ENCODE results near the gene RYK.
"Not testable (repeated sequence)": the region's sequence is repeated elsewhere in the genome, so short reads cannot be mapped to it uniquely, and the experiment has no call there.

Gene RYK

DNA sequence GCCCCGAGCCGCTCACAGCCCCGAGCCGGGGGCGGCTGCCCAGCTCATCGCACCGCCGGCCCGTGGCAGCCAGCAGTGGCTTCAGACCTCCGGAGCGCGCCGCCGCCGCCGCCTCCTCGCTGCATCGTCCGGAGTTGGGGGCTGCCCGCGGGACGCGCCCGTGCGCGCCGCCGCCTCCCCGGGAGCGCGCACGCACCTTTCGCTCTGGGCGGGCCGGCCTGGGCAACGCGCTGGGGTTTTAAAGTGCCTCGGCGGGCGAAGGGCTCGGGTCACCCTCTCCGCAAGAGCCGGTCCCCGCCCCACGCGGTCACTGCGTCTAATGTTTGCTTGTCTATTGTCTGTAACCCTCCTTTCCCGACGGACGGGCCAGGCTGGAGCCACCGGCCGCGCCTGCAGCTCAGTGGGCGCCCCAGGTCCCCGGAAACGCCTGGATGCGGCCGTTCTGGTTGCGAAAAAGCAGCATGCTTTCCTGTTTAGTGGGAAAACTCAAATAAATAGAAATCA lies at the start of gene RYK:
RYK (minus strand) TSS at position 143 of the 504 bp plus-strand sequence. CDS start 205 bp downstream, outside the sequence.
- peak; percentile 75 for DNase-seq (ENCODE audit: low spot score)

DNA sequence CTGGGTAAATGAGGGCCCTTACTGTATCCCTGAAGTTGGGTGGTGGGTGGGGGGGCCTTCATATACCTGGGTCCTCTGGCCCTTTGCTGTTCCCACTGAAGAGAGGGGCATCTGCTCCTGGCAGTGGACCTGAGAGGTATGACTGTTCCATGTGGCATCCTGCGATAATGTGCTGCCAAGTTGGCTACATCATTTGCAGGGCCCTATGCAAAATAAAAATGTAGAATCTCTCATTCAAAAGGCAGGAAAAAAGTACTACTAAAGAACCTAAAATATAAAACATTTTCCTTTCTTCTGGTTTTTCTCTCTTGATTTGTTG lies 49.2 kb upstream of the RYK start:
- no peak for DNase-seq (ENCODE audit: low spot score)

DNA sequence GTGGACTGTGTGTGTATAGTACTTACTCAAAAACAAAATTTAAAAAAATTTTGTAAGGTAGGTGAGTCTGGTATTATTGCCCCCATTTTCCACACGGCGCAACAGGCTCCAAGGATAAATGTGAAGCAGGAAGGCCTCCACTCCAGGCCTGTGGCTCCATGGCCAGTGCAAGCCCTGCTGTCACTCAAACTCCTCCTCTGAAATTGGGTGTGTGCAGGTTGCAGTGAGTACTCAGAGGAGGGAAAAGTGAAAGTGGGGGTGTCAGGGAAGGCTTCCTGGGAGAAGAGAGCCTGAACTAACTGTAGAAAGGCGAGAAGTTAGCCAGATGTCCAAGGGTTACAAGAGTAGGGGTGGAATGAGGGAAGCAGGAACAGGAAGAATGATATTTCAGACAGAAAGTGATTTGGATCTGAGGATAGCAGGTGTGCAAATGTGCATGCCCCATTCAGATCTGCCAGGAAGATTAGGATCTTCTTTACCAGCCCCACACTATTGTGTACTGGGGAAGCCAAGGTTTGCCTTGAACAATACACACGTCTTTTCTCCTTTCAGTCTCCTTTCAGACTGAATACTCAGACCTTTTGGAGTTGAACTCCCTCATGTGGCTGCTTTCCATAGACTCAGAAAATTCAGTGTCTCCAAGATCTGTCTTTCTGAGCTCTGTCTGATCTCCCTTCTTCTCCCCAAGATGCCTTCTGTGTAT lies 48.7 kb upstream of the RYK start:
- DNase-seq (ENCODE audit: low spot score): no peak

- no peak for DNase-seq (ENCODE audit: low spot score)
These were observed 47.6 kb upstream of the RYK start for GRCh38 chr3:134298249-134298648.

GRCh38 chr3:134296616-134297015 lies 46.0 kb upstream of the RYK start:
- DNase-seq (ENCODE audit: low spot score): no peak

GRCh38 chr3:134295930-134296329 lies 45.3 kb upstream of the RYK start:
- DNase-seq (ENCODE audit: low spot score): no peak

DNA sequence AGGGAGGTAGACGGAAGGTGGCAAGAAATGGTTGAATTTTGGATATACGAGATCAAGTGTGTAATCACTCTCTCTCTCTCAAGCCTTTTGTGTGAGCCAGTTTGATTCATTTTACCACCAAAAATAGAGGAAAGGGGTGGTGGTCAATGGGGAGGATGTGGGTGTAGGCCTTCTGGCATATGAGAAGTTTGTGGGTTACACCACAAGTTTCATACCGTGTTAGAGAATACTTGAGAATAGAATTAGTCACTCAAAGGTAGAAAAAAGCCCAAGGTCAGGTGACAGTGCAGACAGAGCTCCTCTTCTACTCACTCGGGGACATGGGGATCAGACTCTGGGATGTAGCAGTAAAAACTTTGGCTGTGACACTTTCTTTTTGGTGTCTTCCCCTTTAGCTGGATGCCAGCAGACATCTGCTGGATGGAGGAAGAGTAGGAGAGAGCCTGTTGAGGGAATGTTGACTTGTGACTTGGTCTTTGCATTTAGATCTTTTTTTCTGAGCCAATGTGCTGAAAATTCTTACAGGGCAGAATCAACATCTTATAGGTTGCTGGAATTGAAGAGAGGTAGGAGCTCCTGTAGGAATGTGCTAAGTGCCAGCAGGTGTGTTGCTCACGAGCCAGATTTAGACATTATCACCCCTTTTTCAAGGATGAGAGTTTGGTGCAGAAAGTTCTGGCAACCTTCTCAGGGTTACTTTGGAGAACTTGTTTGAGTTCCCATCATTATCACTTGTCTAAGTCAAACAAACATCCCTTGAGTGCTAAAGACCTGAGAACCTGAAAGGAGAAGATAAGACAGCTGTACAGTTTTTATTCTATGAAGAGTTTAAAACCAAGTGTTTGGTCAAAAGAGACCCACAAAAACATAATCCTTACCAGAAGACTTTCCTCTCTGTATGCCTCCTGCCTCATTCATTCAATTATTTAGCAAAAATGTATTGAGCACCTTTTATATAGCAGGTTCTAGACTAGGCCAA lies 43.9 kb upstream of the RYK start:
- DNase-seq (ENCODE audit: low spot score): no peak

DNA sequence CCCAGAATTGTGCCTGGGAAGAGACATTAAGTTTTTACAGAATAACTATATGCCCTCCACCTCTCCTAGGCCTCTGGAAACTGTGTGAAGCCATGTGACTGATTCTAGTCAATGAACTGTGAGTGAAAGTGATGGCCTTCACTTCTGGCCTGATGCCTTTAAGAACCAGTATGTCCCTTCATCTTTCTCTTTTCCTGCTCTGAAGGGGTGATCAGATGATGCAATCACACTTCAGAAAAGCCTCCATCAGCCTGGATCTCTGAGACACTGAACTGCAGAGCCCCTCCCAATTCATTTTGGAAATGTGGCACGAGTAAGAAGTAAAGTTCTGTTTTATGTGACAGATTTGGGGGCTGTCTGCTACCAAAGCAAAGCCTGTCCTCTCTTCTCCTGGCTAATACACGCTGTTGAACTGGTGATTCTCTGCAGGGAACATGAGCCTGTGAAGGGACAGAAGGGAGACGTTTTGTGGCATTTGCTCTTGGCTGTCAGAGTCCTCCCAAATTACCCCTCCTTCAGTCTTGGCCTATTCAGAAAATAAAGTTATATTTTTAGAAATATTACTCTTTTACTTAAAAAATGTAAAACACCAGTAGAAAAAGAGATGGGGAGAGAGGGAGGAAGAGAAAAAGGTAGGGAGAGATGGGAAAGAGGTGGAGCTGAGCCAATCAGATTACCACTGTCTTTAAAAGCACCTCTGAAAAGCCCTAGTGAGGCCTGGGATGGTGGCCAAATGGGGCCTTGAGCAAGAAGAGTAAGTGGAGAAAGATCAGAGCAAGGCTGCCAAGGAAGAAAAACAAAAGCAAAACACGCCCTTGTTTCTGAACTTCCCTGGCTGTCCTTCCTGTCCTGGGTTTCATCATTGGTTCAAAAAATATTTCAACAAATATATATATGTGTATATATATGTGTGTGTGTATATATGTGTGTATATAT lies 40.9 kb upstream of the RYK start:
- no peak for DNase-seq (ENCODE audit: low spot score)

- DNase-seq (ENCODE audit: low spot score): no peak
These were observed 36.9 kb upstream of the RYK start for GRCh38 chr3:134287512-134287911.

- no peak for DNase-seq (ENCODE audit: low spot score)
These were observed 33.8 kb upstream of the RYK start for GRCh38 chr3:134284438-134284837.

GRCh38 chr3:134282659-134283047 lies 32.0 kb upstream of the RYK start:
- DNase-seq (ENCODE audit: low spot score): no peak

GRCh38 chr3:134281912-134282658 lies 31.4 kb upstream of the RYK start:
- DNase-seq (ENCODE audit: low spot score): no peak

DNA sequence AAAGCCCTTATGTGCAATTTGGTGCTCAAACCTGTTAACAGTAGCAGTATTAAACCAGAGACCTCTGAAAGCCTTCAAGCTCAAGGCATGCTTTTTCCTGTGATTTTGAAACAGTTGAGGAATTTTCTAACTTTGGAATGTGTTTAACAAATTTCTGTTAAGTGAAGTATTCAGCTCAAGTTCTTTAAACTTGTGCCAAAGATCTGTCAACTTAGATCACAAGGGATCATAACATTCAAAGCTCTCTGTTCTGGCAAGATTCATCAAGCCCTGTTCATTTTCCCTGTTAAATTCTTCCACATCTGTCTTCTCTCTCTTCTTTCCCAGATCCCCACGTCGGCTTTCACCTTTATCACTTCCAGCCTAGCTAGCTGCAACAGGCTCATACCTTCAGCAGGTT lies 28.8 kb upstream of the RYK start:
- DNase-seq (ENCODE audit: low spot score): no peak

- no peak for DNase-seq (ENCODE audit: low spot score)
These were observed 26.5 kb upstream of the RYK start for GRCh38 chr3:134277066-134277660.

- DNase-seq (ENCODE audit: low spot score): no peak
These were observed 25.4 kb upstream of the RYK start for GRCh38 chr3:134276086-134276485.

DNA sequence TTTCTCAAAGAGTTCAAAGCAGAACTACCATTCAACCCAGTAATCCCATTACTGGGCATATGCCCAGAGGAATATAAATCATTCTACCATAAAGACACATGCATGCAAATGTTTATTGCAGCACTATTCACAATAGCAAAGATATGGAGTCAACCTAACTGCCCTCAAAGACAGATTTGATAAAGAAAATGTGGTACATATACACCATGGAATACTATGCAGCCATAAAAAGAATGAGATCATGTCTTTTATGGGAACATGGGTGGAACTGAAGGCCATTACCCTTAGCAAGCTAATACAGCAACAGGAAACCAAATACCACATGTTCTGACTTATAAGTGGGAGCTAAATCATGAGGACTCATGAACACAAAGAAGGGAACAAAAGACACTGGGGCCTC lies 24.5 kb upstream of the RYK start:
- not testable (repeated sequence) for DNase-seq (ENCODE audit: low spot score)

- DNase-seq (ENCODE audit: low spot score): no peak
These were observed 23.9 kb upstream of the RYK start for GRCh38 chr3:134274571-134274970.

- no peak for DNase-seq (ENCODE audit: low spot score)
These were observed 17.3 kb upstream of the RYK start for GRCh38 chr3:134267996-134268395.

- no peak for DNase-seq (ENCODE audit: low spot score)
These were observed 10.3 kb upstream of the RYK start for GRCh38 chr3:134260987-134261386.

DNA sequence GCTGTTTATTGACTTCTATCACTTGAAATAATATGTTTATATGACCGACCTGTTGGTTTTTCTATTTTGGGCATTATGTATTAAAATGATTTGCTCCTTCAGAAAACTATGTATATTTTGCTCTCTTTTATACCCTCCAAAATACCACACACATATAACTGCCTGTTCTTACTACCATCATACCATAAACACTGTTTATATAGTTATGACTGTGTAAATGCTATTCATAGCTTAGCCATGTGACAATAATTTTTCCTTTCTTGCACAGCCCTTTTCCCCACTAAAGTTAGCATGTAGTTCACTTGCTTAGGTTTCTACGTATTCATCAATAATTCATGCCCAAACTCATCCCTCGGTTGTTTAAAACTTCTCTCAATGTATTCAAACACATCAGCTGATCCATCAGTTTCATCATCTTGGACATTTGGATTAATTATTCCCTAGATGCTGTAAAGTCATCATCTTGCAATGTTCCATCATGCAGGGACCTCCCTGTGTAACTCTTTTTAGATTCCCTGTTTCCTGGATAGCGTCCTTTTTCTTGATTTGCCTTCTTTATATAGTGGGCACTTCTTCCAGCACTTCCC lies 8.2 kb upstream of the RYK start:
- no peak for DNase-seq (ENCODE audit: low spot score)

DNA sequence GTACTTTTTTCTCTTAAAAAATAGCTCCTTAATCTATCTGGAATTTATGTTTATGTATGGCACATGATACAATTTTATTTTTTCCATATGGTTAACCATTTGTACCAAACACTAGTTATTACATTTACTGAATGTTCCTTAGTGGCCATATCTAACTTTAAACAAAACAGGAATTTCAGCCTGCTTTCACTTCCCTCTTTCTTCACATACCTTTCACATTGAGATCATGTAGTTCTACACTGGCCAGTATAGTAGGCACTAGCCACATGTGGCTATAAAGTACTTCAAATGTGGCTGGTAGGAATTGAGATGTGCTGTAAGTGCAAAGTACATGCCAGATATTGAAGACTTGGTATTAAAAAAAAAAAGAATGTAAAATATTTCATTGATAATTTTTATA lies 4.7 kb upstream of the RYK start:
- no peak for DNase-seq (ENCODE audit: low spot score)

All from putamen (tissue), 1 donor.